ENCODE measurements around the gene NEK4. TPM values are rescaled to one million over a fixed set of nuclear protein-coding genes. Genes with fewer than 3 reads are reported as not detected.
A peak's percentile ranks its signal among the peaks of the same experiment; 100 is the strongest.

The NEK4 gene
- total and polyA plus RNA-seq, 2 of the 13 experiments (the other 11 are each of a cell fraction or from before 2014, with no cell fraction given): 16.5 to 38.0 TPM

- TF ChIP-seq SMAD9 (CRISPR knock-in tag; IDR thresholded peaks at IDR 0.05): peak; percentile 22; the same call in 1 of the 2 replicates
- TF ChIP-seq MTF1 (CRISPR knock-in tag; IDR thresholded peaks at IDR 0.05): no peak
- TF ChIP-seq AFF4 (CRISPR knock-in tag; IDR thresholded peaks at IDR 0.05): no peak
- no peak for TF ChIP-seq ZEB1 (IDR thresholded peaks at IDR 0.05; ENCODE audit: insufficient replicate concordance, low read depth)
- TF ChIP-seq ZNF232 (CRISPR knock-in tag; IDR thresholded peaks at IDR 0.05; ENCODE audit: borderline replicate concordance): 0 out of 2 replicates have a peak, but pooled peaks have one; percentile 40
- no peak for TF ChIP-seq RCOR2 (CRISPR knock-in tag; IDR thresholded peaks at IDR 0.05)
- TF ChIP-seq ZNF430 (CRISPR knock-in tag; IDR thresholded peaks at IDR 0.05): peak; percentile 40; the same call in 1 of the 2 replicates
- TF ChIP-seq ZNF800 (CRISPR knock-in tag; IDR thresholded peaks at IDR 0.05): peak; percentile 71; the same call in 1 of the 2 replicates
- TF ChIP-seq SMC3 (IDR thresholded peaks at IDR 0.05; ENCODE audit: low read length): no peak
- no peak for TF ChIP-seq SIN3B (IDR thresholded peaks at IDR 0.05; ENCODE audit: low read length)
- peak; percentile 74; the same call in 1 of the 2 replicates for TF ChIP-seq ZNF639 (CRISPR knock-in tag; conservative IDR thresholded peaks at IDR 0.05)
- no peak for TF ChIP-seq USF2 (IDR thresholded peaks at IDR 0.05; ENCODE audit: low read depth, low read length)
- no peak for TF ChIP-seq USF2 (CRISPR knock-in tag; IDR thresholded peaks at IDR 0.05; ENCODE audit: borderline replicate concordance)
- TF ChIP-seq BORCS8-MEF2B (CRISPR knock-in tag; IDR thresholded peaks at IDR 0.05): peak; percentile 23; the same call in 1 of the 2 replicates
- TF ChIP-seq GABPA (IDR thresholded peaks at IDR 0.05; ENCODE audit: low read depth, low read length): 0 out of 2 replicates have a peak, but pooled peaks have one; percentile 16
- TF ChIP-seq GABPA (CRISPR knock-in tag; IDR thresholded peaks at IDR 0.05; ENCODE audit: low read depth): peak; percentile 70
- TF ChIP-seq ZSCAN5A (CRISPR knock-in tag; IDR thresholded peaks at IDR 0.05; ENCODE audit: borderline replicate concordance): no peak
- peak; percentile 49 for TF ChIP-seq RBM39 (IDR thresholded peaks at IDR 0.05; ENCODE audit: low read depth, low read length, poor library complexity, severe bottlenecking)
Measured at GRCh38 chr3:52770496-52771333, at the start of gene NEK4 (continued).

Measured in HepG2 (cell line).